BJ (cell line): ENCODE data around the gene NFYC. TPM values are rescaled to one million over a fixed set of nuclear protein-coding genes. Genes with fewer than 3 reads are reported as not detected.

Experiments used
- CTCF ChIA-PET: fragments of 350-600 bp; formaldehyde crosslinking; extraction: SDS; loops from one replicate; lab custom pipeline; 2021; ENCODE audit warnings: antibody characterized with exemption, inconsistent platforms; lab: Yijun Ruan, JAX
- POLR2A ChIA-PET: fragments of 300-600 bp; sonication (Branson Sonifier 250); formaldehyde crosslinking; extraction: SDS; loops from one replicate; lab custom pipeline; 2021; ENCODE audit warnings: antibody characterized with exemption; lab: Charles Lee
- DNase-seq: peaks from one replicate; pipeline ENCODE4 v3.0.0-alpha.2; 2011; ENCODE audit warnings: low read depth
- H3K27me3 ChIP-seq: 2 replicates; pipeline ENCODE4 v1.6.0; 2011; ENCODE audit warnings: low read length; ENCODE audit not compliant: control insufficient read depth, insufficient read depth
- H3K36me3 ChIP-seq: 2 replicates; pipeline ENCODE4 v1.5.1; 2011; ENCODE audit warnings: low read length; ENCODE audit not compliant: control insufficient read depth, insufficient read depth
- H3K4me3 ChIP-seq: 2 replicates; pipeline ENCODE4 v1.5.1; 2011; ENCODE audit warnings: low read depth, mild to moderate bottlenecking, control low read depth, low read length
- CTCF ChIP-seq: IDR thresholded peaks from 2 replicates; pipeline ENCODE4 v1.5.1; 2011; ENCODE audit warnings: low read depth, mild to moderate bottlenecking, control low read depth, inconsistent platforms, low read length, moderate library complexity; ENCODE audit not compliant: insufficient read depth
- polyA plus RNA-seq: library from polyadenylated mRNA; depleted of rRNA; stranded (reverse); fragments of >200 nt; gene quantifications from 2 replicates; pipeline ENCODE4 v1.2.3, GENCODE V29; 2011

Gene NFYC
- polyA plus RNA-seq, 1 experiment: 63.2 TPM

- POLR2A ChIA-PET: no interaction called here
These were observed 38.5 kb upstream of the NFYC start for GRCh38 chr1:40652979-40653378.

GRCh38 chr1:40653851-40654537 is 37.5 kb upstream of the NFYC start:
- ChIA-PET POLR2A (no interaction called here), CTCF (no interaction called here)
- peaks cover 19% of the 10 kb centered on the region for H3K27me3 ChIP-seq
- H3K36me3 ChIP-seq: no peaks in the 10 kb centered on the region
- H3K4me3 ChIP-seq: no peak overlapping the region
- TF ChIP-seq CTCF: no peak
- no peak for DNase-seq

More at GRCh38 chr1:40652979-40653378, 38.5 kb upstream of the NFYC start:
- no peaks in the 10 kb centered on the region for H3K36me3 ChIP-seq
- H3K27me3 ChIP-seq: peaks cover 18% of the 10 kb centered on the region
- no peak overlapping the region for H3K4me3 ChIP-seq
- DNase-seq: no peak
- TF ChIP-seq CTCF: no peak
- CTCF ChIA-PET: no interaction called here

GRCh38 chr1:40657046-40657445 is 34.5 kb upstream of the NFYC start:
- TF ChIP-seq CTCF: no peak
- POLR2A ChIA-PET: no interaction called here
- Histone ChIP-seq H3K27me3 (peaks cover 25% of the 10 kb centered on the region), H3K36me3 (no peaks in the 10 kb centered on the region), H3K4me3 (no peak overlapping the region)
- DNase-seq: no peak
- CTCF ChIA-PET: no interaction called here

GRCh38 chr1:40658751-40659648 is 32.5 kb upstream of the NFYC start:
- H3K4me3 ChIP-seq: no peak overlapping the region
- no peak for DNase-seq
- no peaks in the 10 kb centered on the region for H3K36me3 ChIP-seq
- TF ChIP-seq CTCF: no peak
- H3K27me3 ChIP-seq: peaks cover 21% of the 10 kb centered on the region
- POLR2A ChIA-PET: no interaction called here
- CTCF ChIA-PET: interaction anchor here (0.7 to 2.3 kb wide), 2 partner anchors 11 to 13 kb away, joined by 4 to 11 read pairs; no protein-coding TSS in a partner anchor

GRCh38 chr1:40659649-40659947 is 31.9 kb upstream of the NFYC start:
- CTCF ChIA-PET: interaction anchor here (2.3 kb wide), 1 partner anchor 10 kb away, joined by 11 read pairs; no protein-coding TSS in a partner anchor
- Histone ChIP-seq H3K4me3 (no peak overlapping the region), H3K27me3 (peaks cover 22% of the 10 kb centered on the region), H3K36me3 (no peaks in the 10 kb centered on the region)
- POLR2A ChIA-PET: no interaction called here
- no peak for TF ChIP-seq CTCF
- DNase-seq: no peak
